Measurements from ENCODE around the gene SDK2.

DNA sequence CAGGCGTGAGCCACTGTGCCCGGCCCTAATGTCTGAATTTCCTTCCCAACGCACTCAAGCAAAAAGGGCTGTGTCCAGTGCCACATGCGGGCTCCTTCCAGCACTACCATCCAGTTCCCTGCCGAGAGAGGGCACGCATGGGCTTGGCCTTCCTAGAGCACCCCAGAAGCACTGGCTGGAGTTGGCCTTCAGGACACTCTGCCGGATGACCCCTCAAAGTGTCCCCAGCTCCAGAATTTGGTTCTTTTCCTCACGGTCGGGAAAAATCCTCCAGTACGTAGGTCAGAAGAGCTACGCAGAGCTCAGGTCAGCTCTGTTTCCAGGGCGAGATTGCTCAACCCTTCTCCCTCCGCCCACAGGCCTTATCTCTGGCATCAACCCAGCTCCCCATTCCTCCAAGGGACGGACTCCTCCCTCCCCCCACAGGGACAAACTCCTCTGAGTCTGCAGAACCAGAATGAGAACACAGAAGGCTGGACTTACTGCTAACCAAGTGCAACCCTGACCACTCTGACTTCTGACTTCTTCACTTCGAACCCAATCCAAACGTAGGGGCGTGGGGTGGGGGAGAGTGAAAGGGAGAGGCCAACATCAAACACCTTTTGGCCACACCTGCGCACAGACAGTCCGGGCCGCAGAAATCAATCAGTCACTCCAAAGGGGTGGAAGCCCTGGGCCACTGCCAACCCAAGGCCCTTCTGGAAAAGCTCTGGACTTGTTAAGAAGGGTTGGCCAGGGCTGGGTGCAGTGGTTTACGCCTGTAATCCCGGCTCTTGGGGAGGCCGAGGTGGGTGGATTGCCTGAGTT, 336.0 kb downstream of the SDK2 start:
- no peak for TF ChIP-seq SUZ12 (IDR thresholded peaks at IDR 0.05)
- TF ChIP-seq FOXA1 (IDR thresholded peaks at IDR 0.05), result no peak
- no peak for TF ChIP-seq BHLHE40 (IDR thresholded peaks at IDR 0.05; ENCODE audit: borderline replicate concordance)
- TF ChIP-seq CTBP1 (IDR thresholded peaks at IDR 0.05; ENCODE audit: borderline replicate concordance), result no peak
- TF ChIP-seq ELF4 (IDR thresholded peaks at IDR 0.05), result no peak
- TF ChIP-seq FOXM1 (IDR thresholded peaks at IDR 0.05; ENCODE audit: borderline replicate concordance), result no peak
- no peak for TF ChIP-seq NFRKB (IDR thresholded peaks at IDR 0.05)
- TF ChIP-seq HDGF (IDR thresholded peaks at IDR 0.05; ENCODE audit: borderline replicate concordance), result no peak
- no peak for TF ChIP-seq SP1 (IDR thresholded peaks at IDR 0.05)
- no peak for TF ChIP-seq FOXK2 (IDR thresholded peaks at IDR 0.05)
- no peak for TF ChIP-seq ZNF384 (IDR thresholded peaks at IDR 0.05)
- TF ChIP-seq LEF1 (IDR thresholded peaks at IDR 0.05; ENCODE audit: borderline replicate concordance), result no peak
- no peak for TF ChIP-seq ARNT (IDR thresholded peaks at IDR 0.05)
